Activated T-helper 1 cell treated with anti-CD3 and anti-CD28 coated beads, Interleukin-12 subunit alpha, Interleukin-12 subunit beta, Interleukin-2, Interleukin-4 antibody, amounts not matched to agents 30 ng/mL and 10 ng/mL and 1 ng/mL, durations not matched to agents 14 hours and 24 hours and 36 hours (primary cell): Measurements from ENCODE around the gene CHCHD6. TPM values are rescaled to one million over a fixed set of nuclear protein-coding genes. Genes with fewer than 3 reads are reported as not detected.

Experiments
- DNase-seq: peaks from one replicate; pipeline ENCODE4 v3.0.0; 2021; ENCODE audit warnings: low spot score
- H3K27ac Mint-ChIP-seq: one replicate; pipeline ENCODE4 v1.8.0; 2021; ENCODE audit warnings: mild to moderate bottlenecking, mixed read lengths
- H3K27me3 Mint-ChIP-seq: one replicate; pipeline ENCODE4 v1.8.0; 2022; ENCODE audit warnings: mild to moderate bottlenecking, moderate library complexity, mixed read lengths; ENCODE audit not compliant: insufficient read depth
- H3K36me3 Mint-ChIP-seq: one replicate; pipeline ENCODE4 v1.8.0; 2021; ENCODE audit warnings: low read depth, mixed read lengths
- H3K4me1 Mint-ChIP-seq: one replicate; pipeline ENCODE4 v1.8.0; 2021; ENCODE audit warnings: low read depth, mixed read lengths
- H3K4me3 Mint-ChIP-seq: one replicate; pipeline ENCODE4 v1.8.0; 2021; ENCODE audit warnings: mild to moderate bottlenecking, moderate library complexity, mixed read lengths
- H3K9me3 Mint-ChIP-seq: one replicate; pipeline ENCODE4 v1.8.0; 2021; ENCODE audit warnings: mixed read lengths
- intact Hi-C: fragments of 100-400 bp; cut with micrococcal nuclease; formaldehyde crosslinking; loops from one replicate; pipeline ENCODE4 v1.15.1; 2024
- total RNA-seq: library from RNA; stranded (reverse); gene quantifications from 2 replicates; pipeline ENCODE4 v1.2.3, GENCODE V29; 2022

Gene CHCHD6
- total RNA-seq, 1 donor from 2014 or later: 17.5 TPM

DNA sequence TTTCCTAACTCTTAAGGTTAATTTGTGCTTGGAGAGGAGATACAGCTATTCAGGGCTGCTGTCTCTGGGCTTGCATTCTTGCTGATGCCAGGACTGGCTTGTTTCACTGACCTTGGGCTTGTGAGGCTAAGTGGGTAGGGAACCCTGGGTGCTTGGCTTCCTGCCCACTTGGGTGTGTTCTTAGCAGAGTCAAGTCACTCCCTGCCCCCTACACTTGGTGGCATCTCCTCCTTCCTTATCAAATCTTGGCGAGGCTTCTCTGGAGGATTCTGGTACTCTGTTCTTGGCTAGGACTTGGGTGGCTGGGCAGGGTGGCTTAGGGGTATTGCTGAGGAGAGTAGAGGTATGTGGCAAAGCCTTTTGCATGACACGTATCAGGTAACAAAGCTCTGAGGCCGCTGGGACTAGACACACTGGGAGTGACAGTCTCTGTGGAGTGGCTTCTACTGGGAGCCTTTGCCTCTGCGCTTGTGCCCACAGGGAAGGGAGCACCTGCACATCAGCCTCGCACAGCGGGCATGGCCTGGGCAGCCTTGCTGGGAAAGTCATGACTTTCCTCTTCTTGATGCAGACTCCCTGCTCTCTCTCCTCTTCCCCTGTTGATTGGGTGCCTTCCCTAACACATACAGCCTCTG lies 41.8 kb downstream of the CHCHD6 start:
- Mint-ChIP-seq H3K27me3 (no peaks in the 10 kb centered on the region), H3K4me1 (peaks cover 8% of the 10 kb centered on the region), H3K36me3 (no peaks in the 10 kb centered on the region), H3K27ac (no peak overlapping the region), H3K9me3 (no peaks in the 10 kb centered on the region), H3K4me3 (no peak overlapping the region)
- intact Hi-C loops: no loop called here
- no peak for DNase-seq

DNA sequence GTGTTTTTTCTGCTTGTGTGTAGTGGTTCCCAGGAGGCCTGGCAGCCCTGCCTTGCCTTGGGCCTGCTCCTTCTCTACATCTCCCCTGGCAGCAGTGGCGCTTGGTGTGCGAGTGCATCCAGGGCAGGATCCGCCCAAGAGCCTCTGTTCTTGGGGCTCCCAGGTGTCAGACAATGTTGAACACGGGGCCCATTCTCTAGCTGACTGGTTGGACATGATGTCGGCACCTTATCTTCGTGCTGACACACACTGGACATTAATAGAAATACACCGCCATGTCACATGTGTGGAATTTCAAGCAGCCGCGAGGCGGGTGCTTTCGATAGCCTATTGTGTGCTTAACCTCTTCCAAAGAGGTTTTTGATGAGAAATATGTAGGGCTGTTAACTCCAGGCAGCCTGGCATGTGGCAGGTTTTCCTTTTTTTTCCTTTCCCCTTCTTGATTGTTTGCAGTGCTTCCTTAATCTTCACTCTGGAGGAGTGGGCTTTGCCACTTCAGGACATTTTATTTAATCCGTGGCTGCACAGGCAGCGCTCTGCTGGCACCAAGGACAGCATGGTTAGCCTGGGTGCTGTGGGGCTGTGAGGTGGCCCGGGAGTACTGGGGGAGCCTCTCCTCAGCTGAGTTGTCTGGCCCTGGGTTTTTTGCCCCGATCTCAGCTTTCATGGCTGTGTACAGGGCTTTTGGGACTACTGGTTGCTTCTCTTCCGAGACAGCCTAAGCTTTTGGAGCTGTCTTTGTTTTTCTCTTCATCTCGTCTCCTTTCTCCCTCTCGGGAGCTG lies 42.5 kb downstream of the CHCHD6 start:
- H3K27ac Mint-ChIP-seq: no peak overlapping the region
- DNase-seq: no peak
- H3K4me3 Mint-ChIP-seq: no peak overlapping the region
- peaks cover 8% of the 10 kb centered on the region for H3K4me1 Mint-ChIP-seq
- intact Hi-C loops: no loop called here
- H3K36me3 Mint-ChIP-seq: no peaks in the 10 kb centered on the region
- no peaks in the 10 kb centered on the region for H3K27me3 Mint-ChIP-seq
- H3K9me3 Mint-ChIP-seq: no peaks in the 10 kb centered on the region

DNA sequence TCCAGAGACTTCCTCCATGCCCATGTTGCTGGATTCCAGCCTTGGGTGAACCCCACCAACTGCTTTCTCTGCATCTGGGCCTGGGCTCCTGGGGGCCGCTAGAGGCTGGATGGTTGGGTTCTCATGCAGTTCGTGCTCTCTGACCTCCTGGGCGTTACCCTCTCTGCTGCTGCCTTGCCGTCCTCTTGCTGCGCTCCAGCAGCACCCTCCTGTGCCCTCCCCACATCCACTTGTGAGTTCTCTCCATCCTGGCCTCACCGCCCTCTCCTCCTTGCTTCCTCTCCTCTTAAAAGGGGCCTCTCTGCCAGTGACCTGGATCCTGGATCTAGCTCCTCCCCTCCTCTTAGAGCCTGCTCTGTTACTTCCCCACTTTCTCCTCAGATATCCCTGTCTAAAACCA lies 43.7 kb downstream of the CHCHD6 start:
- intact Hi-C loops: no loop called here
- Mint-ChIP-seq H3K9me3 (no peaks in the 10 kb centered on the region), H3K4me3 (no peak overlapping the region), H3K4me1 (peaks cover 8% of the 10 kb centered on the region), H3K36me3 (no peaks in the 10 kb centered on the region), H3K27ac (no peak overlapping the region), H3K27me3 (no peaks in the 10 kb centered on the region)
- no peak for DNase-seq

DNA sequence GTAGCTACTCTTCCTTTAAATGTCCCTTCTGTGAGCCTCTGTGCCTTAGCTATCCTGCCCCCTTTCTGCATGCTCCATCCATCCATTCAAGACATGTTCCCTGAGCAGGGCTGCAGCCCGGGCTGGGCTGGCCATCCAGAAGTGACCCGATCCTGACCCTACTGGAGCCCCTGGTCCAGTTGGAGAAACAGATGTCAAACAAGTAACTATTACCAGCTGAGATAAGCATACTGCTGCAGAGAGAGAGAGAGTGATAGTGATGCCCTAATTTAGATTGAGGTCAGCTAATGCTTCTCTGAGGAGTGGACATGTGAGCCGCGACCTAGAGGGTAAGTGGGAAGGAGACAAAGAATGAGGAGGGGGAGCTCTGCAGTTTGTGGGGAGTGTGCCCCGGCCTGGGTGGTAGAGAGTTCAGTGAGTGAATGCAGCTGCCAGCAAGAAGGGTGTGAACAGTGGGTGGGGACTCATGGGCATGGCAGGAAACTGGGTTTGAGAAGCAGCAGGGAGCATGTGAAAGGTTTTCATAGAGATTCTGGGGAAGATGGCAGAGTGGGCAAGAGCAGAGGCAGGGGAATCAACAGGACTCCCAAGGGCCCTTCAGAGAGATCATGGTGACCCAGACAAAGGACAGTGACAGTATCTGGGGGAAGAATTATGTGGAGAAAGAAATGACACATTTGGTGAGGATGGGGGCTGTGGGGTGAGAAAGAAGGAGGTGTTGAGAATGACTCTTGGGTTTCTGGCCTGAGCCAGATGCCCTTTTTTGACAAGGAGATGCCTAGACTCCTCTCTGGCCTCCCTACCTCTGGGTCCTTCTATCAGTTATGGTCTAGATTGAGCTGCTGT lies 44.9 kb downstream of the CHCHD6 start:
- no peak overlapping the region for H3K27ac Mint-ChIP-seq
- H3K4me3 Mint-ChIP-seq: no peak overlapping the region

DNA sequence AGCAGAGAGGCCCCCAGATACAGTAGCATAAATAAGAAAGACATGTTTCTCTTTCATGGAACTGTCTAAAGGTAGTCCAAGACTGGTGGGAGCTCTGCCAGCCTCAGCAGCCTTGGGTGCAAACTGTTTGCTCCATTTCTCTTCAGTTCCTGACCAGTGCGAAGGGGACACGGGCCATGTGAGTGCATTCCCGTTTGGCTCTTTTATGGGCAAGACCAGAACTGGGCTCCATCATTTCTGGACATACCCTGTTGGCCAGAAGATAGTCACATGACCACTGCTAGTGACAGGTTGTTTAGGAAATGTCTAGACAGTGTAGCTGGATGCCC lies 45.5 kb downstream of the CHCHD6 start:
- no peaks in the 10 kb centered on the region for H3K27me3 Mint-ChIP-seq
- no peaks in the 10 kb centered on the region for H3K9me3 Mint-ChIP-seq
- H3K36me3 Mint-ChIP-seq: no peaks in the 10 kb centered on the region
- H3K27ac Mint-ChIP-seq: no peak overlapping the region
- no peak for DNase-seq
- no peak overlapping the region for H3K4me3 Mint-ChIP-seq
- H3K4me1 Mint-ChIP-seq: peaks cover 8% of the 10 kb centered on the region
- intact Hi-C loops: no loop called here

More for the DNA sequence above, 44.9 kb downstream of the CHCHD6 start:
- Mint-ChIP-seq H3K4me1 (peaks cover 8% of the 10 kb centered on the region), H3K36me3 (no peaks in the 10 kb centered on the region), H3K27me3 (no peaks in the 10 kb centered on the region), H3K9me3 (no peaks in the 10 kb centered on the region)
- DNase-seq: no peak
- intact Hi-C loops: no loop called here

DNA sequence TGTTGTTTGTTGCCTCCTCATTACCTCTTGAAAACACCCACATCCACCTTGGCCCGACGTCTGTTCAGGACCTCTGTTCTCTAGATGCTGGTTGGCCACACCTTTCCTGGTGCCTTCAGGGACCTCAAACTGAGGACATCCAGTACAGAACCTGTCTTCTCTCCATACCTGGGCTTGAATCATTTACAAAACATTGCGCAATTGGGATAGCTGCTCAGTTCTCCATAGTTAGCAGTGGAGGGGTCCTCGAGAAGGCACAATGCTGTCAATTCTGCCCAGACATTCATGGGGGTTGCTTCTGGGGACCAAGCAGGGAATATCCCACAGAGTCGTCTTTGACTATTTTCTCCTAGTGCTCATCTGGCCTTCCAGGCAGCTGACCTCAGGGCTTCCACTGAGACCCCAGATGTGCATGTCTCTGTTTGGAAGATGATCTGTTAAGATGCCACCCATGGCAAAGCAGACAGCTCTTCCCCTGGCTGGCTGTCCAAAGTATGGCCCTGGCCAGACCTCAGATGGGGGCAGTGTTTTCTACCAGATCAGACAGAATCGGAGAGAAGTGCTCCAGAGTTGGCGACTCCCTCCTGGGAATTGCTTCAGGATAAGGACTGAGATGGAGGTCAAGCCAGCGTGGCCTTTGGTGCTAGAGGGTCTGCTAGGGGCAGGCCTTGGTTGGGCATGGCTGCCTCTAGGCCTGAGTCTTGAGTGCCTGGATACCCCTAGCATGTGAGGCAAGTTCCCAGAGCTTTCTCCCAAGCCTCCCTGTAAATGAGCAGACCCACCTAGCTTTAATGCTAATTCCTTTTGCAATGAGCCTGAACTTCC lies 46.1 kb downstream of the CHCHD6 start:
- intact Hi-C loops: no loop called here
- Mint-ChIP-seq H3K36me3 (no peaks in the 10 kb centered on the region), H3K4me3 (no peak overlapping the region), H3K4me1 (peaks cover 8% of the 10 kb centered on the region), H3K27me3 (no peaks in the 10 kb centered on the region), H3K27ac (no peak overlapping the region), H3K9me3 (no peaks in the 10 kb centered on the region)
- DNase-seq: no peak

DNA sequence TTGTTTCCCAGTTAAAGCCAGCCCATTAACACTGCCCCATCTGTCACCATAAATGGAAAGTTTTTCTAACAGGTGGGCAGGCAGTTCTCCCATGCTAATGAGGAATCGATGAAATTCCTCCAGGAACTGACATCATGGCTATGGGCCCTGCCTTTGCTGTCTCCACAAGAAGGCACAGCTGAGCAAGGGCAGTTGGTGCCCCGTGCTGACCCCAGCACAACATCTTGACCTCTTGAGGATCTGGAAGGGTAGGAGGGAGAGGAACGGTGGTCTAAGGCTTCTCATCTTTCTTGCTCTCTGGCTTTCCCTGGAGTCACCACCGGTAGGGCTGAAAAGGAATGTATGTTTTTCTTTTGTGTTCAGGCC lies 46.7 kb downstream of the CHCHD6 start:
- H3K36me3 Mint-ChIP-seq: no peaks in the 10 kb centered on the region
- H3K4me3 Mint-ChIP-seq: no peak overlapping the region
- H3K27ac Mint-ChIP-seq: no peak overlapping the region
- no peaks in the 10 kb centered on the region for H3K27me3 Mint-ChIP-seq
- H3K9me3 Mint-ChIP-seq: no peaks in the 10 kb centered on the region
- no peak for DNase-seq
- peaks cover 8% of the 10 kb centered on the region for H3K4me1 Mint-ChIP-seq
- intact Hi-C loops: no loop called here

DNA sequence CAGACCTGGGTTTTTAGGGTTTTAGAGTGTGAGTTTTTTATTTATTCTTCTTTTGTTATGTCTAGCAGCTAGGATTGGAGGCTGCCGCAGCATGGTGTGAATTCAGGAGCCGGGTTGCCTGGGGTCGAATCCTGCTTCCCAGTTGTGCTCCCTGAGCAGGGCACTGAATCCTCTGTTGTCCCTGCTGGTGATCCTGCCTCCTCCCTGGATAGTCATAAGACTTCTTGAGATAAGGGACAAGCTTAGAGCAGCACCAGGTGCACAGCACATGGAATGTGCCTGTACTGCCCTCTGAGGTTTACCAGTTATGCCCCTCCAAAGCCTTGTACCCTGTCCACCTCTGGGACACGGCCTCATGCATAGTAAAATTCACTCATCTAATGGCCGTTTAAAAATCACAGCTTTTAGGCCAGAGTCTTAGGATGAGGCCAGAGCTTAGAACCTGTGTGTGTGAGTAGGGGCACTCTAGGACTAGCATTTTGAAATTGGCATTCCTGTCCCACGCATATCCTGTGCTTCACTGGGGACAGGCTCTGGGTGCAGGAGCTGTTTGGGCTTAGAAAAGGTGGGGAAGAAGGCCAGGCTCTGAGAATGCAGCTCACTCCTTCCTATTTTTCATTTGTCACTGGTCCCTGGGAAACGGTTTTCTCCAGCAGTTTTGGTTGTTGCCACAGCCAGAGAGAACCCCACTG lies 47.7 kb downstream of the CHCHD6 start:
- Mint-ChIP-seq H3K9me3 (no peaks in the 10 kb centered on the region), H3K27ac (no peak overlapping the region), H3K36me3 (no peaks in the 10 kb centered on the region), H3K4me1 (peaks cover 8% of the 10 kb centered on the region), H3K27me3 (no peaks in the 10 kb centered on the region), H3K4me3 (no peak overlapping the region)
- intact Hi-C loops: loop anchor here (1.0 kb wide), 3 partner anchors 231 to 793 kb away; no protein-coding TSS in a partner anchor
- no peak for DNase-seq

DNA sequence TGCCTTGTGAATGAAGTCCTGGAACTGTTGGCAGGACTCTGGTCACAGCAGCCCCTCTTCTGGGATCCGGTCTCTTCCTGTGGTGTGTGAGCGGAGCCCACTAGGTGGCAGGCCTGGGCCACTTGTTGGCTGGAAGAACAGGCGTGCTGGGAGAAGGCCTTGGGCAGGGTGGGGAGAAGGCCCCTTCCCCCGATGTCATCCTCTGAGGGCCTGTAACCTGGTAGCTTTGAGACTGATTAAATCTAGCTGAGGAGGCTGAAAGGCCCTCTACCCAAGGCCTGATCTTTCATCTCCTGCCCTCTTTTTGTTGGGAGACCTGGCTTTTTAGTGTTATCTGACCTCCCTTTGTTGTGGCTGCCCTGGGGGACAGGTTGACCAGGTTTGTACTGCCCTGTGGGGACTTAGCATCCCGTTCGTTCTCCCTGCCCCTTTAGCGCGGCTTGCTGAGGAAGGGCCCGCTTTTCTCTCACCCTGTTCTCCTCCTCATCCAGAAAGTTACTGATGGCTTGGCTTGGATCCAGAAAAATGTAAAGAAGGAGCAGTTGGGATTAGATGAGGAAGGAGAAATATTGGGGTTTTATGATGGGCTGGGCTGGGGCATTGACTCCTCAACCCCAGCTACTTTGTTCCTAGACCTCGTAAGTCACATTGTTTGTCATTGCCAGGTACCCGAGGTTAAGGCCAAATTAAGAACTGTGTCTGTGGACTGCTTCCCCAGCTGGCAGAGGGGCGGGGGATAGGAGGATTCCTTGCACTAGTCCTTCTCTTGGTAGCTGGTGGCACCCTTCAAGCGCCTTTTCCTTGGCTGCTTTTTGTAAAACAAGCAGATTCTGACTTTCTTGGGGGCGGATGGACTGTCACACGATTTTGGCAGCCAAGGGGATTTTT lies 48.5 kb downstream of the CHCHD6 start:
- intact Hi-C loops: loop anchor here (1.0 kb wide), 3 partner anchors 230 to 792 kb away; no protein-coding TSS in a partner anchor
- Mint-ChIP-seq H3K36me3 (no peaks in the 10 kb centered on the region), H3K27ac (no peak overlapping the region), H3K27me3 (no peaks in the 10 kb centered on the region), H3K4me3 (no peak overlapping the region), H3K4me1 (peaks cover 8% of the 10 kb centered on the region), H3K9me3 (no peaks in the 10 kb centered on the region)
- DNase-seq: peak; percentile 46

DNA sequence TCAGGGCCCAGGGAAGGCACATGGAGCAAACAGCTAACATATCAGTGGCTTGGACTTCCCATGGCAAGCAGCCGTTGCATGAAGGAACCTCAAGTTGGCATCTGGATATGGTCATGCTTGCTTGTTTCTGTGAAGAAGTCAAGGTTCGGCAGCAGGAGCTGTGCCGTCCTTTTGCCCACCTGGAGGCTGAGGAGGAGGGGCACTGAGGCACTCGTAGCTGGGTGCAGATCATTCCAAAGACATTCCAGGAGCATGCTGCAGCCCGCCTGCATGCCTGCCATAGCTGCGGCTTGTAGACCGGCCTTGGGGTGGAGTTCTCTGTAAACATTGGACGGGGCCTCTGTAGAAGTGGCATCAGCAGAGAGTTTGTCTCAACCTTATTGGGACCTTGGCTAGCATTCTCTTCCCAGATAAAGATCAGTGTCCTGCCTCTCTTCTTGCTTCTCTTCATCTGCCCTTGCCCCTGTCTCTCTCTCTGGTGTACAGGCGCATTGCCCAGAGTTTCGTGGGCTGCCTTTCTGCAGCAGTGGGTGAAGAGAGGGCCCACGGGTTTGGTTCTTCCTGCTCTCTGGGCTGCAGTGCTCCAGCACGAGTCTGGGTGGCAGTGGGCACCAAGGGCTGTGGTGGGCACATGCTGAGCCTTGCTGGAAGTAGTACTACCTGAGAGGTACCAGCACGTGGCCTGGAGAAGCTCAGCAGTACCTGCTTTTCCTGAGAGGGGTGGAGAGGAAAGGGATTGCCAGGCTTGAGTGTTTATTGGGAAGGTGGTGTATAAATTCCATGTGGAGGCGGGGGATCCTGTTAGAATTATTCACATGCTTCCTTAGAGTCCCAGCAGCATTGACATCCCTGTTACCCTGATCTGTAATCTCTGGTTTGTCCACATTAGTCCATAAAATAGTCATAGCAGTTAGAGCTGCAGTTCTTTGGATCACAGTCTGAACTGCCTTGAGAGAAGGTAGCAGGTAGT lies 49.4 kb downstream of the CHCHD6 start:
- Mint-ChIP-seq H3K36me3 (no peaks in the 10 kb centered on the region), H3K4me3 (no peak overlapping the region), H3K9me3 (no peaks in the 10 kb centered on the region), H3K27ac (no peak overlapping the region), H3K27me3 (no peaks in the 10 kb centered on the region), H3K4me1 (peaks cover 8% of the 10 kb centered on the region)
- intact Hi-C loops: no loop called here
- DNase-seq: no peak

DNA sequence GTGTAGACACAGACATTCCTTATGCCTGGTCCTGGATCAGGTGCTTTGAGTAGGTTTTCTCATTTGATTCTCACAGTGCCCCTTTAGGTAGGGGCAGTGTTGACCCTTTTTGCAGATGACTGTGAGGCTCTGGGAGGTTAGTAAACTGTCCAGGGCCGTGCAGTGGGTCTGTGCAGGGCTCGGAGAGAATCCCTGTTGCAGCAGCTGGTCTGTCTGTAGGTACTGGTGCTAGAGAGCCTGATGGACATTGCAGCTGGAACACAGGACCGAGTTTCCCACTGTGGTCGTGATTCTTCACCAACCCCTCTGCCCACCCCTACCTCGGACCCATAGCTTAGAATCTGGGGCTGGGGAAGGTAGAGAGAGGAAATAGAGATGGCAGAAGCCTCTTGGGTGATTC lies 51.8 kb downstream of the CHCHD6 start:
- intact Hi-C loops: no loop called here
- Mint-ChIP-seq H3K4me1 (no peaks in the 10 kb centered on the region), H3K4me3 (no peak overlapping the region), H3K9me3 (no peaks in the 10 kb centered on the region), H3K36me3 (no peaks in the 10 kb centered on the region), H3K27ac (no peak overlapping the region), H3K27me3 (no peaks in the 10 kb centered on the region)
- no peak for DNase-seq
